DMS53 treated with DMSO at 0.1 percent for 48 hours (cell line): Measurements from ENCODE around the gene HID1.
"Not testable (repeated sequence)": the region's sequence is repeated elsewhere in the genome, so short reads cannot be mapped to it uniquely, and the experiment has no call there.

Source experiments
- DNase-seq: peaks from one replicate; lab custom pipeline; 2025; ENCODE audit not compliant: unreplicated experiment; lab: John Stamatoyannopoulos, UW

HID1 gene

GRCh38 chr17:74923538-74924249, 48.9 kb downstream of the HID1 start:
- peak; percentile 10 for DNase-seq

- no peak for DNase-seq
Observed at GRCh38 chr17:74922694-74923537, 49.6 kb downstream of the HID1 start, which contains the start of gene USH1G. Gene USH1G (minus strand): TSS chr17:74923255. CDS start chr17:74923073, 182 bp downstream.

- no peak for DNase-seq
Observed at GRCh38 chr17:74922172-74922571, 50.4 kb downstream of the HID1 start.

GRCh38 chr17:74921769-74922168, 50.8 kb downstream of the HID1 start:
- DNase-seq = no peak

- no peak for DNase-seq
Observed at GRCh38 chr17:74921026-74921681, 51.4 kb downstream of the HID1 start.

- no peak for DNase-seq
Observed at GRCh38 chr17:74920642-74921025, 51.9 kb downstream of the HID1 start.

- DNase-seq = no peak
Observed at GRCh38 chr17:74920306-74920620, 52.3 kb downstream of the HID1 start.

GRCh38 chr17:74919440-74920305, 52.9 kb downstream of the HID1 start:
- DNase-seq = peak; percentile 61

GRCh38 chr17:74918906-74919305, 53.7 kb downstream of the HID1 start:
- DNase-seq = no peak

GRCh38 chr17:74917430-74917829, 55.1 kb downstream of the HID1 start:
- DNase-seq = no peak

- DNase-seq = no peak
Observed at GRCh38 chr17:74916851-74917199, 55.7 kb downstream of the HID1 start.

- DNase-seq = no peak
Observed at GRCh38 chr17:74916136-74916850, 56.3 kb downstream of the HID1 start.

- not testable (repeated sequence) for DNase-seq
Observed at GRCh38 chr17:74911423-74911822, 61.1 kb downstream of the HID1 start.

GRCh38 chr17:74909097-74909496, 63.5 kb downstream of the HID1 start:
- DNase-seq = not testable (repeated sequence)

- DNase-seq = no peak
Observed at GRCh38 chr17:74907012-74907411, 65.5 kb downstream of the HID1 start.

- not testable (repeated sequence) for DNase-seq
Observed at GRCh38 chr17:74906214-74906793, 66.3 kb downstream of the HID1 start.

GRCh38 chr17:74904687-74905409, 67.7 kb downstream of the HID1 start:
- no peak for DNase-seq

- no peak for DNase-seq
Observed at GRCh38 chr17:74903671-74904070, 68.9 kb downstream of the HID1 start.

GRCh38 chr17:74903034-74903433, 69.5 kb downstream of the HID1 start:
- no peak for DNase-seq
